Aorta (tissue), 5 donors: ENCODE data around the gene FHAD1. TPM values are rescaled to one million over a fixed set of nuclear protein-coding genes. Genes with fewer than 3 reads are reported as not detected.

Source experiments
- ATAC-seq: fragments of 200-7000 bp; cut with Tn5 transposase; one replicate; pipeline ENCODE4 v1.9.1; 2022; ENCODE audit warnings: moderate library complexity; ENCODE audit not compliant: low FRiP score
- DNase-seq, 2 donors: peaks; one replicate each; pipeline ENCODE4 v3.0.0-alpha.2; 2020
- H3K27ac ChIP-seq, 2 donors: one replicate each; pipeline ENCODE4 v1.5.1; 2013; ENCODE audit warnings: low read length in 2 of 2, mild to moderate bottlenecking in 2 of 2, moderate library complexity in 2 of 2, control low read depth in 1 of 2, inconsistent platforms in 1 of 2, low read depth in 1 of 2
- H3K27me3 ChIP-seq, 2 donors: one replicate each; pipeline ENCODE4 v1.6.1; 2013; ENCODE audit warnings: control low read depth in 1 of 2, low read length in 1 of 2, mild to moderate bottlenecking in 1 of 2, moderate library complexity in 1 of 2; ENCODE audit not compliant: insufficient read depth in 2 of 2, control insufficient read depth in 1 of 2
- H3K36me3 ChIP-seq, 2 donors: one replicate each; pipeline ENCODE4 v1.6.1; 2013; ENCODE audit warnings: control low read depth in 1 of 2, low read length in 1 of 2, mild to moderate bottlenecking in 1 of 2; ENCODE audit not compliant: insufficient read depth in 2 of 2, control insufficient read depth in 1 of 2
- H3K4me1 ChIP-seq, 2 donors: one replicate each; pipeline ENCODE4 v1.6.1; 2013; ENCODE audit warnings: low read length in 2 of 2, control low read depth in 1 of 2, mild to moderate bottlenecking in 1 of 2, moderate library complexity in 1 of 2; ENCODE audit not compliant: insufficient read depth in 2 of 2, control insufficient read depth in 1 of 2
- H3K4me3 ChIP-seq, 2 donors: one replicate each; pipeline ENCODE4 v1.5.1; 2013; ENCODE audit warnings: low read length in 2 of 2, control low read depth in 1 of 2, mild to moderate bottlenecking in 1 of 2
- H3K9me3 ChIP-seq: one replicate; pipeline ENCODE4 v1.6.1; 2013; ENCODE audit warnings: mild to moderate bottlenecking, low read length; ENCODE audit not compliant: control insufficient read depth
- WGBS, 2 donors: extraction: QIAGEN DNeasy Blood & Tissue Kit; methylation state at CpG; one replicate each; pipeline ENCODE4 v1.1.7; 2013; 5-methylcytosine and 5-hydroxymethylcytosine counted together
- intact Hi-C, 2 donors: fragments of 100-400 bp; cut with DNase I; formaldehyde crosslinking; loops; one replicate each; pipeline versions ENCODE4 v1.14.2 to v1.15.0; 2022
- polyA plus RNA-seq, 2 donors: library from polyadenylated mRNA; stranded (reverse); fragments of 200-250 nt; gene quantifications; one replicate each; pipeline ENCODE4 v1.2.3, GENCODE V29; 2013
- total RNA-seq, 2 donors: library from RNA; stranded (reverse); fragmentation: NEBNext Ultra II Directional; extraction: Animal tissue kit (Norgen Biotek cat#: 25700); gene quantifications; one replicate each; pipeline ENCODE4 v1.2.1, GENCODE V29; 2021
- donor health status: healthy with polysubstance abuse.
- donor health status: Bipolar disorder and iron deficiency.
- donor health status: DM: no; HTN: no; CAD: no.
- donor health status: DM: no; HTN: no; CAD: no.
- donor health status: DM: yes; HTN: yes; CAD: no.

Gene FHAD1
- total and polyA plus RNA-seq, 4 donors = 0.03 to 2.7 (median 0.32) TPM; not detected in 1

- no peak overlapping the region for H3K4me3 ChIP-seq
- no peaks in the 10 kb centered on the region for H3K36me3 ChIP-seq
- no peak overlapping the region for H3K27ac ChIP-seq
- no peak for DNase-seq
- intact Hi-C loops = no loop called here
- no peaks in the 10 kb centered on the region for H3K9me3 ChIP-seq
- ATAC-seq = no peak
- H3K27me3 ChIP-seq = peaks cover 0 to 1% of the 10 kb centered on the region in 2 donors
- WGBS, 2 donors = 64 to 71% methylated on average over 4 of the region's 4 CpGs
- H3K4me1 ChIP-seq = no peaks in the 10 kb centered on the region
Observed at GRCh38 chr1:15391366-15391765, 144.3 kb downstream of the FHAD1 start.

GRCh38 chr1:15393475-15394257, 146.6 kb downstream of the FHAD1 start:
- peaks cover 0 to 1% of the 10 kb centered on the region in 2 donors for H3K27me3 ChIP-seq
- intact Hi-C loops = no loop called here
- no peak overlapping the region for H3K4me3 ChIP-seq
- H3K27ac ChIP-seq = no peak overlapping the region
- 74 to 83% methylated on average over 9 of the region's 9 CpGs for WGBS, 2 donors
- H3K9me3 ChIP-seq = no peaks in the 10 kb centered on the region
- H3K36me3 ChIP-seq = no peaks in the 10 kb centered on the region
- DNase-seq (no peak), ATAC-seq (no peak)
- no peaks in the 10 kb centered on the region for H3K4me1 ChIP-seq

GRCh38 chr1:15394258-15394690, 147.3 kb downstream of the FHAD1 start:
- ATAC-seq = no peak
- H3K27ac ChIP-seq = no peak overlapping the region
- intact Hi-C loops = no loop called here
- no peak overlapping the region for H3K4me3 ChIP-seq
- 41 to 44% methylated on average over 3 of the region's 3 CpGs for WGBS, 2 donors
- no peaks in the 10 kb centered on the region for H3K9me3 ChIP-seq
- no peak for DNase-seq
- H3K36me3 ChIP-seq = no peaks in the 10 kb centered on the region
- peaks cover 0 to 1% of the 10 kb centered on the region in 2 donors for H3K27me3 ChIP-seq
- H3K4me1 ChIP-seq = no peaks in the 10 kb centered on the region

GRCh38 chr1:15397236-15397635, 150.2 kb downstream of the FHAD1 start:
- H3K27me3 ChIP-seq = peaks cover 0 to 1% of the 10 kb centered on the region in 2 donors
- peaks cover 4% of the 10 kb centered on the region for H3K9me3 ChIP-seq
- H3K36me3 ChIP-seq = no peaks in the 10 kb centered on the region
- 90 to 92% methylated on average over 2 of the region's 2 CpGs for WGBS, 2 donors
- H3K27ac ChIP-seq = no peak overlapping the region
- DNase-seq (no peak), ATAC-seq (no peak)
- H3K4me3 ChIP-seq = no peak overlapping the region
- intact Hi-C loops = no loop called here
- H3K4me1 ChIP-seq = no peaks in the 10 kb centered on the region

GRCh38 chr1:15399710-15400109, 152.7 kb downstream of the FHAD1 start:
- DNase-seq = no peak
- intact Hi-C loops = loop anchor here in 1 of 2 donors (10.0 kb wide), 1 partner anchor 245 kb away; the partner anchor contains the start of gene TMEM51
- H3K36me3 ChIP-seq = no peaks in the 10 kb centered on the region
- no peak for ATAC-seq
- H3K9me3 ChIP-seq = peaks cover 4% of the 10 kb centered on the region
- H3K4me1 ChIP-seq = no peaks in the 10 kb centered on the region
- 93 to 98% methylated on average over 2 of the region's 2 CpGs for WGBS, 2 donors
- no peak overlapping the region for H3K27ac ChIP-seq
- no peaks in the 10 kb centered on the region for H3K27me3 ChIP-seq
- H3K4me3 ChIP-seq = no peak overlapping the region

GRCh38 chr1:15400627-15401026, 153.6 kb downstream of the FHAD1 start:
- 91 to 100% methylated on average over 3 of the region's 3 CpGs for WGBS, 2 donors
- Histone ChIP-seq H3K27ac (no peak overlapping the region), H3K27me3 (no peaks in the 10 kb centered on the region), H3K4me3 (no peak overlapping the region), H3K9me3 (peaks cover 4% of the 10 kb centered on the region), H3K36me3 (no peaks in the 10 kb centered on the region), H3K4me1 (no peaks in the 10 kb centered on the region)
- ATAC-seq (no peak), DNase-seq (no peak)
- intact Hi-C loops = loop anchor here in 1 of 2 donors (10.0 kb wide), 1 partner anchor 246 kb away; the partner anchor contains the start of gene TMEM51

- H3K9me3 ChIP-seq = peaks cover 4% of the 10 kb centered on the region
- H3K4me3 ChIP-seq = no peak overlapping the region
- no peaks in the 10 kb centered on the region for H3K27me3 ChIP-seq
- H3K27ac ChIP-seq = no peak overlapping the region
- no peak for DNase-seq
- WGBS, 2 donors = 38 to 80% methylated on average over 7 of the region's 7 CpGs
- no peaks in the 10 kb centered on the region for H3K4me1 ChIP-seq
- H3K36me3 ChIP-seq = no peaks in the 10 kb centered on the region
- ATAC-seq = no peak
- intact Hi-C loops = loop anchor here in 1 of 2 donors (10.0 kb wide), 1 partner anchor 247 kb away; the partner anchor contains the start of gene TMEM51
Observed at GRCh38 chr1:15401391-15402055, 154.5 kb downstream of the FHAD1 start.

- ATAC-seq (no peak), DNase-seq (no peak)
- 96 to 98% methylated on average over 5 of the region's 5 CpGs for WGBS, 2 donors
Observed at GRCh38 chr1:15402809-15403450, 155.9 kb downstream of the FHAD1 start.

More at GRCh38 chr1:15402809-15403450, 155.9 kb downstream of the FHAD1 start:
- Histone ChIP-seq H3K36me3 (no peaks in the 10 kb centered on the region), H3K4me3 (no peak overlapping the region), H3K9me3 (peaks cover 4% of the 10 kb centered on the region), H3K27me3 (no peaks in the 10 kb centered on the region), H3K27ac (no peak overlapping the region), H3K4me1 (peaks cover 0 to 3% of the 10 kb centered on the region in 2 donors)
- intact Hi-C loops = loop anchor here in 1 of 2 donors (10.0 kb wide), 1 partner anchor 248 kb away; the partner anchor contains the start of gene TMEM51
